CD14-positive monocyte (primary cell): Measurements from ENCODE around the gene APBA2. TPM values are rescaled to one million over a fixed set of nuclear protein-coding genes. Genes with fewer than 3 reads are reported as not detected.

Source experiments
- DNase-seq, 3 donors: peaks; one replicate each; pipeline ENCODE4 v3.0.0-alpha.2; 2011 to 2022
- H2AFZ ChIP-seq: 2 replicates; pipeline ENCODE4 v1.6.0; 2012; ENCODE audit warnings: mild to moderate bottlenecking, low read depth, low read length, inconsistent platforms; ENCODE audit not compliant: insufficient read depth, poor library complexity, severe bottlenecking
- H3K27ac ChIP-seq, 2 donors: 1 replicate in 1 of 2; 2 replicates in 1 of 2; pipeline ENCODE4 v1.5.1; 2012 to 2013; ENCODE audit warnings: low read length in 2 of 2, control low read depth in 1 of 2, inconsistent platforms in 1 of 2, low read depth in 1 of 2, mild to moderate bottlenecking in 1 of 2
- H3K27me3 ChIP-seq, 2 donors: one replicate each; pipeline versions ENCODE4 v1.6.0 to v1.6.1; 2011 to 2013; ENCODE audit warnings: low read length in 2 of 2; ENCODE audit not compliant: control insufficient read depth in 2 of 2, insufficient read depth in 2 of 2
- H3K36me3 ChIP-seq, 2 donors: replicated peaks in 1 of 2; 1 replicate in 1 of 2; 2 replicates in 1 of 2; pipeline versions ENCODE4 v1.5.1 to v1.6.1; 2012 to 2013; ENCODE audit warnings: low read length in 2 of 2, control low read depth in 1 of 2, inconsistent platforms in 1 of 2, mild to moderate bottlenecking in 1 of 2; ENCODE audit not compliant: insufficient read depth in 2 of 2, control insufficient read depth in 1 of 2
- H3K4me1 ChIP-seq, 2 donors: 1 replicate in 1 of 2; 2 replicates in 1 of 2; pipeline versions ENCODE4 v1.5.1 to v1.6.1; 2012 to 2013; ENCODE audit warnings: low read length in 2 of 2, control low read depth in 1 of 2, inconsistent platforms in 1 of 2, mild to moderate bottlenecking in 1 of 2, moderate library complexity in 1 of 2; ENCODE audit not compliant: insufficient read depth in 2 of 2, control insufficient read depth in 1 of 2
- H3K4me2 ChIP-seq: replicated peaks from 2 replicates; pipeline ENCODE3; 2012; ENCODE audit warnings: low read length, moderate library complexity, mild to moderate bottlenecking; ENCODE audit not compliant: poor library complexity, severe bottlenecking; ENCODE audit errors: extremely low read depth
- H3K4me3 ChIP-seq, 3 experiments: fragments of 200-600 bp in 1 of 3; sonication (generic) in 1 of 3; replicated peaks in 1 of 3; 1 replicate in 2 of 3; 2 replicates in 1 of 3; pipeline ENCODE4 v1.5.1; 2011 to 2013; ENCODE audit warnings: low read length in 3 of 3, mild to moderate bottlenecking in 3 of 3, control low read depth in 2 of 3, low read depth in 2 of 3, inconsistent platforms in 1 of 3, moderate library complexity in 1 of 3
- H3K79me2 ChIP-seq: 2 replicates; pipeline ENCODE4 v1.6.0; 2012; ENCODE audit warnings: mild to moderate bottlenecking, control low read depth, inconsistent platforms, low read length, moderate library complexity; ENCODE audit not compliant: insufficient read depth
- H3K9ac ChIP-seq: 2 replicates; pipeline ENCODE4 v1.6.0; 2017; ENCODE audit warnings: low read length, mild to moderate bottlenecking; ENCODE audit not compliant: insufficient read depth, poor library complexity, severe bottlenecking
- H3K9me3 ChIP-seq, 2 donors: replicated peaks in 1 of 2; 1 replicate in 1 of 2; 2 replicates in 1 of 2; pipeline versions ENCODE4 v1.5.1 to v1.6.1; 2012 to 2013; ENCODE audit warnings: low read length in 2 of 2, control low read depth in 1 of 2; ENCODE audit not compliant: control insufficient read depth in 1 of 2, insufficient read depth in 1 of 2
- H4K20me1 ChIP-seq: 2 replicates; pipeline ENCODE4 v1.6.0; 2012; ENCODE audit warnings: mild to moderate bottlenecking, low read length, control low read depth, moderate library complexity; ENCODE audit not compliant: insufficient read depth
- H3K27ac Mint-ChIP-seq, 7 donors: one replicate each; pipeline ENCODE4 v1.8.0; 2020; ENCODE audit warnings: mild to moderate bottlenecking in 7 of 7, mixed read lengths in 7 of 7, moderate library complexity in 6 of 7, inconsistent platforms in 2 of 7
- H3K27me3 Mint-ChIP-seq, 3 donors: one replicate each; pipeline ENCODE4 v1.8.0; 2021 to 2022; ENCODE audit warnings: low read depth in 3 of 3, mild to moderate bottlenecking in 3 of 3, mixed read lengths in 3 of 3, moderate library complexity in 3 of 3, inconsistent platforms in 1 of 3
- H3K36me3 Mint-ChIP-seq, 2 donors: one replicate each; pipeline ENCODE4 v1.8.0; 2020; ENCODE audit warnings: mixed read lengths in 2 of 2, inconsistent platforms in 1 of 2, mild to moderate bottlenecking in 1 of 2
- H3K4me1 Mint-ChIP-seq: one replicate; pipeline ENCODE4 v1.8.0; 2020; ENCODE audit warnings: mild to moderate bottlenecking, mixed read lengths
- H3K4me3 Mint-ChIP-seq, 2 donors: one replicate each; pipeline ENCODE4 v1.8.0; 2020; ENCODE audit warnings: mild to moderate bottlenecking in 2 of 2, mixed read lengths in 2 of 2, moderate library complexity in 1 of 2
- H3K9me3 Mint-ChIP-seq, 7 donors: one replicate each; pipeline ENCODE4 v1.8.0; 2020 to 2022; ENCODE audit warnings: mixed read lengths in 7 of 7, mild to moderate bottlenecking in 6 of 7, moderate library complexity in 6 of 7, inconsistent platforms in 2 of 7
- CTCF ChIP-seq: fragments of 200-600 bp; IDR thresholded peaks from one replicate; pipeline ENCODE4 v1.8.0; 2022; ENCODE audit warnings: antibody characterized with exemption, mild to moderate bottlenecking
- WGBS: methylation state at CpG from one replicate; pipeline ENCODE4 v1.1.5; 2013; ENCODE audit warnings: missing lambda C conversion rate; ENCODE audit not compliant: insufficient coverage; 5-methylcytosine and 5-hydroxymethylcytosine counted together
- intact Hi-C, 2 donors: fragments of 100-400 bp; cut with micrococcal nuclease; formaldehyde crosslinking; loops; one replicate each; pipeline versions ENCODE4 v1.15.0 to v1.15.1; 2023
- polyA plus RNA-seq, 3 donors: library from polyadenylated mRNA; depleted of rRNA in 1 of 3; unstranded in 2 of 3; stranded (reverse) in 1 of 3; fragments of 300-500 nt in 2 of 3; fragments of >200 nt in 1 of 3; fragmentation: Illumina TruSeq in 2 of 3; gene quantifications; 1 replicate in 2 of 3; 2 replicates in 1 of 3; pipeline ENCODE4 v1.2.3, GENCODE V29; 2012 to 2021

APBA2 gene
- polyA plus RNA-seq, 3 donors, result 0.30 TPM; not detected in 2

- Histone ChIP-seq H3K9ac (no peak overlapping the region), H3K36me3 (no peaks in the 10 kb centered on the region), H4K20me1 (no peaks in the 10 kb centered on the region), H3K4me1 (no peaks in the 10 kb centered on the region), H3K27ac (no peak overlapping the region), H2AFZ (no peak overlapping the region), H3K4me3 (no peak overlapping the region), H3K9me3 (no peaks in the 10 kb centered on the region), H3K27me3 (no peaks in the 10 kb centered on the region), H3K79me2 (no peaks in the 10 kb centered on the region), H3K4me2 (no peak overlapping the region)
- Mint-ChIP-seq H3K27me3 (peaks cover 2 to 8% (median 6%) of the 10 kb centered on the region in 3 donors), H3K9me3 (no peaks in the 10 kb centered on the region), H3K4me3 (no peak overlapping the region), H3K4me1 (peaks cover 3% of the 10 kb centered on the region), H3K27ac (no peak overlapping the region), H3K36me3 (no peaks in the 10 kb centered on the region)
- WGBS, result 91% methylated on average over 14 of the region's 14 CpGs
- no peak for TF ChIP-seq CTCF
- no peak for DNase-seq
- intact Hi-C loops, result no loop called here
Observed at GRCh38 chr15:29132735-29133181, 247.0 kb downstream of the APBA2 start.

GRCh38 chr15:29133321-29133720 lies 247.5 kb downstream of the APBA2 start:
- H3K27me3 ChIP-seq, result no peaks in the 10 kb centered on the region
- DNase-seq, result no peak
- Mint-ChIP-seq H3K4me1 (peaks cover 3% of the 10 kb centered on the region), H3K27ac (no peak overlapping the region), H3K36me3 (no peaks in the 10 kb centered on the region), H3K4me3 (no peak overlapping the region), H3K9me3 (no peaks in the 10 kb centered on the region), H3K27me3 (peaks cover 2 to 8% (median 6%) of the 10 kb centered on the region in 3 donors)
- H3K4me2 ChIP-seq, result no peak overlapping the region
- H3K9me3 ChIP-seq, result no peaks in the 10 kb centered on the region
- 96% methylated on average over 6 of the region's 8 CpGs for WGBS
- no peak overlapping the region for H3K27ac ChIP-seq
- intact Hi-C loops, result no loop called here
- no peak overlapping the region for H3K9ac ChIP-seq
- H3K4me3 ChIP-seq, result no peak overlapping the region
- TF ChIP-seq CTCF, result no peak
- no peaks in the 10 kb centered on the region for H4K20me1 ChIP-seq
- no peaks in the 10 kb centered on the region for H3K79me2 ChIP-seq
- H2AFZ ChIP-seq, result no peak overlapping the region
- H3K36me3 ChIP-seq, result no peaks in the 10 kb centered on the region
- H3K4me1 ChIP-seq, result no peaks in the 10 kb centered on the region
